Endothelial cell of umbilical vein (primary cell): ENCODE results near the gene SP9. TPM values are rescaled to one million over a fixed set of nuclear protein-coding genes. Genes with fewer than 3 reads are reported as not detected.

Source experiments
- BruUV-seq: library from RNA; stranded (reverse); fragments of 400-500 nt; replicated peaks from 2 replicates; lab custom pipeline; 2021; lab: Mats Ljungman, UMichigan
- CTCF ChIA-PET: fragments of 300-600, 350-600 bp; sonication (Branson Sonifier 250); formaldehyde crosslinking; loops from one replicate; lab custom pipeline; 2021; ENCODE audit warnings: antibody characterized with exemption, inconsistent platforms; lab: Charles Lee
- POLR2A ChIA-PET: fragments of 300-600, 350-600 bp; sonication (Branson Sonifier 250); formaldehyde crosslinking; loops from one replicate; lab custom pipeline; 2021; ENCODE audit warnings: antibody characterized with exemption, inconsistent platforms; lab: Charles Lee
- DNase-seq: peaks from one replicate; pipeline ENCODE4 v3.0.0-alpha.2; 2011; ENCODE audit warnings: low read depth, low spot score
- FAIRE-seq: peaks from 2 replicates; lab custom pipeline; 2011; peaks lifted over from hg19 to GRCh38; lab: Jason Lieb, UNC
- H2AFZ ChIP-seq: 2 replicates; pipeline ENCODE4 v1.6.0; 2012; ENCODE audit warnings: low read depth, low read length, control low read depth, inconsistent platforms
- H3K27ac ChIP-seq: 2 replicates; pipeline ENCODE4 v1.5.1; 2011; ENCODE audit warnings: low read depth, mild to moderate bottlenecking, control low read depth, low read length, moderate library complexity; ENCODE audit not compliant: insufficient read depth
- H3K27me3 ChIP-seq, 2 experiments: 2 replicates each; pipeline versions ENCODE4 v1.6.0 to v1.6.1; 2011; ENCODE audit warnings: low read length in 2 of 2, mixed read lengths in 1 of 2; ENCODE audit not compliant: control insufficient read depth in 2 of 2, insufficient read depth in 2 of 2
- H3K36me3 ChIP-seq, 2 experiments: 2 replicates in 1 of 2; 3 replicates in 1 of 2; pipeline ENCODE4 v1.5.1; 2011; ENCODE audit warnings: low read length in 2 of 2, mild to moderate bottlenecking in 1 of 2, moderate library complexity in 1 of 2; ENCODE audit not compliant: control insufficient read depth in 2 of 2, insufficient read depth in 2 of 2; ENCODE audit errors: extremely low read depth in 1 of 2
- H3K4me1 ChIP-seq: 3 replicates; pipeline ENCODE4 v1.5.1; 2011; ENCODE audit warnings: mild to moderate bottlenecking, low read length; ENCODE audit not compliant: control insufficient read depth, insufficient read depth; ENCODE audit errors: extremely low read depth
- H3K4me2 ChIP-seq: 2 replicates; pipeline ENCODE4 v1.6.1; 2011; ENCODE audit warnings: low read length, control low read depth, mixed read lengths; ENCODE audit not compliant: insufficient read depth
- H3K4me3 ChIP-seq, 3 experiments: fragments of 200-600 bp in 1 of 3; sonication (generic), shearing (Covaris generic) in 1 of 3; replicated peaks in 1 of 3; 2 replicates each; pipeline ENCODE4 v1.5.1; 2011 to 2016; ENCODE audit warnings: control low read depth in 3 of 3, low read length in 3 of 3, mild to moderate bottlenecking in 2 of 3, inconsistent platforms in 1 of 3, low read depth in 1 of 3, moderate library complexity in 1 of 3; ENCODE audit not compliant: insufficient read depth in 1 of 3
- H3K79me2 ChIP-seq: 2 replicates; pipeline ENCODE4 v1.6.0; 2012; ENCODE audit warnings: low read length, inconsistent platforms; ENCODE audit not compliant: control insufficient read depth, insufficient read depth
- H3K9ac ChIP-seq: replicated peaks from 2 replicates; pipeline ENCODE3; 2011; ENCODE audit warnings: low read length, control low read depth; ENCODE audit not compliant: insufficient read depth; ENCODE audit errors: extremely low read depth
- H3K9me1 ChIP-seq: replicated peaks from 3 replicates; pipeline ENCODE4 v1.6.0; 2011; ENCODE audit warnings: mild to moderate bottlenecking, low read length; ENCODE audit not compliant: control insufficient read depth, insufficient read depth; ENCODE audit errors: extremely low read depth
- H3K9me3 ChIP-seq: replicated peaks from 2 replicates; pipeline ENCODE4 v1.5.1; 2012; ENCODE audit warnings: low read length, inconsistent platforms; ENCODE audit not compliant: control insufficient read depth, insufficient read depth
- H4K20me1 ChIP-seq: replicated peaks from 2 replicates; pipeline ENCODE3; 2011; ENCODE audit warnings: mild to moderate bottlenecking, low read length; ENCODE audit not compliant: control insufficient read depth, insufficient read depth; ENCODE audit errors: extremely low read depth
- CTCF ChIP-seq, 2 donors: IDR thresholded peaks; 1 replicate in 1 of 2; 2 replicates in 1 of 2; pipeline ENCODE4 v1.5.1; 2011; ENCODE audit warnings: low read length in 2 of 2, mild to moderate bottlenecking in 2 of 2, moderate library complexity in 2 of 2, control low read depth in 1 of 2, inconsistent platforms in 1 of 2, low read depth in 1 of 2; ENCODE audit not compliant: insufficient read depth in 1 of 2; ENCODE audit errors: extremely low read depth in 1 of 2
- EZH2 ChIP-seq: IDR thresholded peaks from 2 replicates; pipeline ENCODE4 v1.6.1; 2012; ENCODE audit warnings: borderline replicate concordance, low read depth, mild to moderate bottlenecking, moderate library complexity, low read length, inconsistent platforms; ENCODE audit not compliant: severe bottlenecking
- FOS ChIP-seq: IDR thresholded peaks from 2 replicates; pipeline ENCODE4 v1.6.1; 2011; ENCODE audit warnings: mild to moderate bottlenecking, low read length, moderate library complexity, borderline replicate concordance; ENCODE audit not compliant: insufficient read depth
- GATA2 ChIP-seq: IDR thresholded peaks from 2 replicates; pipeline ENCODE4 v1.7.0; 2011; ENCODE audit warnings: low read depth, mild to moderate bottlenecking, moderate library complexity, mixed read lengths, low read length; ENCODE audit not compliant: insufficient read length, insufficient read depth
- JUN ChIP-seq: IDR thresholded peaks from 2 replicates; pipeline ENCODE4 v1.6.1; 2011; ENCODE audit warnings: borderline replicate concordance, low read depth; ENCODE audit not compliant: insufficient read length, insufficient read depth
- MAX ChIP-seq: IDR thresholded peaks from 2 replicates; pipeline ENCODE4 v1.6.1; 2011; ENCODE audit not compliant: insufficient read depth, insufficient read length
- MYC ChIP-seq: IDR thresholded peaks from one replicate; pipeline ENCODE4 v1.6.1; 2011; ENCODE audit warnings: mild to moderate bottlenecking, low read depth, low read length
- POLR2AphosphoS5 ChIP-seq: IDR thresholded peaks from 2 replicates; pipeline ENCODE4 v1.6.1; 2012; ENCODE audit warnings: low read depth, mild to moderate bottlenecking, control low read depth, low read length, moderate library complexity; ENCODE audit not compliant: insufficient read depth
- dilution Hi-C: fragments of 300-500 bp; cut with MboI; formaldehyde crosslinking; loops from one replicate; pipeline ENCODE4 v1.15.0; 2019; ENCODE audit warnings: low sequenced_read_pairs; ENCODE audit not compliant: extremely low pct_ligation_motif_present
- intact Hi-C: fragments of 100-400 bp; cut with micrococcal nuclease; formaldehyde crosslinking; loops from one replicate; pipeline ENCODE4 v1.10.0; 2022
- polyA plus RNA-seq, 4 experiments: library from polyadenylated mRNA; depleted of rRNA in 3 of 4; stranded (reverse) in 3 of 4; unstranded in 1 of 4; fragments of >200 nt; gene quantifications; 2 replicates each; pipeline versions ENCODE4 v1.2.1 to v1.2.3, GENCODE V29; 2011 to 2012; ENCODE audit warnings: missing spikeins in 1 of 4
- total RNA-seq: library from RNA; stranded (reverse); gene quantifications from 2 replicates; pipeline ENCODE4 v1.2.3, GENCODE V29; 2021

The SP9 gene
- total and polyA plus RNA-seq, 2 donors (not counting 3 experiments of a cell fraction or from before 2014, with no cell fraction given): not detected

GRCh38 chr2:174332217-174332963 is 2.4 kb upstream of the SP9 start:
- TF ChIP-seq CTCF (IDR thresholded peaks at IDR 0.05; ENCODE audit: extremely low read depth in 1 of 2, insufficient read depth in 1 of 2, low read depth in 1 of 2, low read length in 2 of 2) (no peak), MYC (no peak), GATA2 (no peak), FOS (no peak), MAX (no peak), EZH2 (no peak), JUN (no peak), POLR2AphosphoS5 (no peak)
- H2AFZ ChIP-seq: no peak overlapping the region
- H4K20me1 ChIP-seq: no peaks in the 10 kb centered on the region
- no peaks in the 10 kb centered on the region for H3K36me3 ChIP-seq
- H3K4me1 ChIP-seq: peaks cover 24% of the 10 kb centered on the region
- FAIRE-seq: no peak
- DNase-seq: no peak
- H3K4me3 ChIP-seq: no peak overlapping the region
- dilution Hi-C loops: no loop called here
- no TSS peak for BruUV-seq
- ChIA-PET CTCF (interaction anchor here (0.7 to 0.8 kb wide), 2 partner anchors 9 to 195 kb away, joined by 3 to 4 read pairs; no protein-coding TSS in a partner anchor), POLR2A (no interaction called here)
- H3K9me1 ChIP-seq: no peaks in the 10 kb centered on the region
- no peaks in the 10 kb centered on the region for H3K79me2 ChIP-seq
- H3K27ac ChIP-seq: no peak overlapping the region
- intact Hi-C loops: loop anchor here (1.0 kb wide), 1 partner anchor 8 kb away; no protein-coding TSS in a partner anchor
- no peak overlapping the region for H3K4me2 ChIP-seq
- H3K9me3 ChIP-seq: no peaks in the 10 kb centered on the region
- H3K27me3 ChIP-seq: peaks cover 88 to 96% of the 10 kb centered on the region in 2 experiments
- no peak overlapping the region for H3K9ac ChIP-seq
